ENCODE data around the gene GPRIN3. TPM values are rescaled to one million over a fixed set of nuclear protein-coding genes. Genes with fewer than 3 reads are reported as not detected.
"Not testable (repeated sequence)": the region's sequence is repeated elsewhere in the genome, so short reads cannot be mapped to it uniquely, and the experiment has no call there.

The GPRIN3 gene
- total RNA-seq, 1 experiment from 2014 or later = 0.12 TPM

- DNase-seq = no peak
- Histone ChIP-seq H3K4me1 (no peaks in the 10 kb centered on the region), H3K4me3 (no peak overlapping the region)
Measured at GRCh38 chr4:89267846-89268245, 39.8 kb downstream of the GPRIN3 start.

GRCh38 chr4:89267392-89267791 is 40.2 kb downstream of the GPRIN3 start:
- Histone ChIP-seq H3K4me3 (no peak overlapping the region), H3K4me1 (no peaks in the 10 kb centered on the region), H3K27me3 (no peaks in the 10 kb centered on the region), H3K9me3 (replicated peaks) (no peaks in the 10 kb centered on the region), H3K36me3 (no peaks in the 10 kb centered on the region), H3K27ac (no peak overlapping the region)
- no peak for DNase-seq

More at GRCh38 chr4:89267846-89268245, 39.8 kb downstream of the GPRIN3 start:
- H3K27ac ChIP-seq = no peak overlapping the region
- H3K36me3 ChIP-seq = no peaks in the 10 kb centered on the region
- H3K27me3 ChIP-seq = no peaks in the 10 kb centered on the region
- H3K9me3 ChIP-seq (replicated peaks) = no peaks in the 10 kb centered on the region

GRCh38 chr4:89266128-89266527 is 41.5 kb downstream of the GPRIN3 start:
- Histone ChIP-seq H3K27ac (no peak overlapping the region), H3K9me3 (replicated peaks) (no peaks in the 10 kb centered on the region), H3K4me1 (no peaks in the 10 kb centered on the region), H3K36me3 (no peaks in the 10 kb centered on the region), H3K4me3 (no peak overlapping the region), H3K27me3 (no peaks in the 10 kb centered on the region)
- DNase-seq = no peak

- Histone ChIP-seq H3K36me3 (no peaks in the 10 kb centered on the region), H3K27me3 (no peaks in the 10 kb centered on the region), H3K9me3 (replicated peaks) (no peaks in the 10 kb centered on the region), H3K27ac (no peak overlapping the region), H3K4me1 (no peaks in the 10 kb centered on the region), H3K4me3 (no peak overlapping the region)
- peak in 1 of 2 experiments; percentile 22 for DNase-seq
Measured at GRCh38 chr4:89263265-89263664, 44.3 kb downstream of the GPRIN3 start.

- Histone ChIP-seq H3K27me3 (no peaks in the 10 kb centered on the region), H3K4me1 (no peaks in the 10 kb centered on the region), H3K27ac (no peak overlapping the region), H3K4me3 (no peak overlapping the region), H3K36me3 (no peaks in the 10 kb centered on the region), H3K9me3 (replicated peaks) (no peaks in the 10 kb centered on the region)
- DNase-seq = no peak
Measured at GRCh38 chr4:89259301-89260028, 48.1 kb downstream of the GPRIN3 start.

GRCh38 chr4:89258506-89258905 is 49.1 kb downstream of the GPRIN3 start:
- H3K4me3 ChIP-seq = no peak overlapping the region
- H3K27ac ChIP-seq = no peak overlapping the region
- H3K36me3 ChIP-seq = no peaks in the 10 kb centered on the region
- DNase-seq = no peak
- no peaks in the 10 kb centered on the region for H3K27me3 ChIP-seq
- no peaks in the 10 kb centered on the region for H3K4me1 ChIP-seq
- H3K9me3 ChIP-seq (replicated peaks) = no peaks in the 10 kb centered on the region

- H3K27ac ChIP-seq = no peak overlapping the region
- no peaks in the 10 kb centered on the region for H3K27me3 ChIP-seq
- no peaks in the 10 kb centered on the region for H3K4me1 ChIP-seq
- no peaks in the 10 kb centered on the region for H3K36me3 ChIP-seq
- no peak overlapping the region for H3K4me3 ChIP-seq
- no peak for DNase-seq
- H3K9me3 ChIP-seq (replicated peaks) = no peaks in the 10 kb centered on the region
Measured at GRCh38 chr4:89257376-89257775, 50.2 kb downstream of the GPRIN3 start.

GRCh38 chr4:89256203-89256800 is 51.3 kb downstream of the GPRIN3 start:
- H3K27ac ChIP-seq = no peak overlapping the region
- H3K9me3 ChIP-seq (replicated peaks) = no peaks in the 10 kb centered on the region
- no peaks in the 10 kb centered on the region for H3K27me3 ChIP-seq
- DNase-seq = no peak
- no peaks in the 10 kb centered on the region for H3K4me1 ChIP-seq
- no peak overlapping the region for H3K4me3 ChIP-seq
- H3K36me3 ChIP-seq = no peaks in the 10 kb centered on the region

- H3K4me3 ChIP-seq = no peak overlapping the region
- H3K27me3 ChIP-seq = no peaks in the 10 kb centered on the region; the same call in 1 of the 2 replicates
- H3K4me1 ChIP-seq = no peaks in the 10 kb centered on the region
- no peak overlapping the region for H3K27ac ChIP-seq
- no peaks in the 10 kb centered on the region for H3K9me3 ChIP-seq (replicated peaks)
- DNase-seq = peak; percentile 21 to 73
- no peaks in the 10 kb centered on the region for H3K36me3 ChIP-seq
Measured at GRCh38 chr4:89254847-89255246, 52.8 kb downstream of the GPRIN3 start.

GRCh38 chr4:89254347-89254746 is 53.3 kb downstream of the GPRIN3 start:
- H3K4me3 ChIP-seq; H3K27me3 ChIP-seq; H3K9me3 ChIP-seq (replicated peaks); DNase-seq; H3K4me1 ChIP-seq; H3K36me3 ChIP-seq; H3K27ac ChIP-seq: not testable (repeated sequence)

- no peak overlapping the region for H3K4me3 ChIP-seq
- no peaks in the 10 kb centered on the region for H3K4me1 ChIP-seq
- no peak overlapping the region for H3K27ac ChIP-seq
- no peaks in the 10 kb centered on the region; the same call in none of the 2 replicates for H3K27me3 ChIP-seq
- no peak for DNase-seq
- no peaks in the 10 kb centered on the region for H3K36me3 ChIP-seq
- no peaks in the 10 kb centered on the region for H3K9me3 ChIP-seq (replicated peaks)
Measured at GRCh38 chr4:89253935-89254334, 53.7 kb downstream of the GPRIN3 start.

GRCh38 chr4:89253311-89253710 is 54.3 kb downstream of the GPRIN3 start:
- Histone ChIP-seq H3K27me3 (no peaks in the 10 kb centered on the region; the same call in none of the 2 replicates), H3K4me3 (no peak overlapping the region), H3K27ac (no peak overlapping the region), H3K9me3 (replicated peaks) (no peaks in the 10 kb centered on the region), H3K4me1 (no peaks in the 10 kb centered on the region), H3K36me3 (no peaks in the 10 kb centered on the region)
- no peak for DNase-seq

- Histone ChIP-seq H3K4me3 (no peak overlapping the region), H3K9me3 (replicated peaks) (no peaks in the 10 kb centered on the region), H3K27me3 (no peaks in the 10 kb centered on the region; the same call in none of the 2 replicates), H3K4me1 (no peaks in the 10 kb centered on the region), H3K36me3 (no peaks in the 10 kb centered on the region), H3K27ac (no peak overlapping the region)
- DNase-seq = no peak
Measured at GRCh38 chr4:89251396-89251795, 56.2 kb downstream of the GPRIN3 start.

- DNase-seq = no peak
- H3K27ac ChIP-seq = no peak overlapping the region
- no peaks in the 10 kb centered on the region; the same call in none of the 2 replicates for H3K27me3 ChIP-seq
- H3K9me3 ChIP-seq (replicated peaks) = no peaks in the 10 kb centered on the region
- H3K4me1 ChIP-seq = no peaks in the 10 kb centered on the region; the same call in 1 of the 2 replicates
- no peak overlapping the region for H3K4me3 ChIP-seq
- H3K36me3 ChIP-seq = no peaks in the 10 kb centered on the region
Measured at GRCh38 chr4:89249716-89250361, 57.8 kb downstream of the GPRIN3 start.

GRCh38 chr4:89249313-89249712 is 58.3 kb downstream of the GPRIN3 start:
- Histone ChIP-seq H3K4me3 (no peak overlapping the region), H3K9me3 (replicated peaks) (no peaks in the 10 kb centered on the region), H3K36me3 (no peaks in the 10 kb centered on the region), H3K4me1 (no peaks in the 10 kb centered on the region; the same call in 1 of the 2 replicates), H3K27me3 (no peaks in the 10 kb centered on the region; the same call in none of the 2 replicates), H3K27ac (no peak overlapping the region)
- DNase-seq = no peak
